Measurements from ENCODE around the gene SETD2.

GRCh38 chr3:46972396-46972795 is 191.5 kb downstream of the SETD2 start:
- TF ChIP-seq POLR2A (IDR thresholded peaks at IDR 0.05) (no peak), EP300 (IDR thresholded peaks at IDR 0.05) (no peak)
